ENCODE measurements around the gene PXDN. TPM values are rescaled to one million over a fixed set of nuclear protein-coding genes. Genes with fewer than 3 reads are reported as not detected.
"Not testable (repeated sequence)": the region's sequence is repeated elsewhere in the genome, so short reads cannot be mapped to it uniquely, and the experiment has no call there.

Gene PXDN
- total RNA-seq, 1 experiment from 2014 or later = 0.25 TPM

DNA sequence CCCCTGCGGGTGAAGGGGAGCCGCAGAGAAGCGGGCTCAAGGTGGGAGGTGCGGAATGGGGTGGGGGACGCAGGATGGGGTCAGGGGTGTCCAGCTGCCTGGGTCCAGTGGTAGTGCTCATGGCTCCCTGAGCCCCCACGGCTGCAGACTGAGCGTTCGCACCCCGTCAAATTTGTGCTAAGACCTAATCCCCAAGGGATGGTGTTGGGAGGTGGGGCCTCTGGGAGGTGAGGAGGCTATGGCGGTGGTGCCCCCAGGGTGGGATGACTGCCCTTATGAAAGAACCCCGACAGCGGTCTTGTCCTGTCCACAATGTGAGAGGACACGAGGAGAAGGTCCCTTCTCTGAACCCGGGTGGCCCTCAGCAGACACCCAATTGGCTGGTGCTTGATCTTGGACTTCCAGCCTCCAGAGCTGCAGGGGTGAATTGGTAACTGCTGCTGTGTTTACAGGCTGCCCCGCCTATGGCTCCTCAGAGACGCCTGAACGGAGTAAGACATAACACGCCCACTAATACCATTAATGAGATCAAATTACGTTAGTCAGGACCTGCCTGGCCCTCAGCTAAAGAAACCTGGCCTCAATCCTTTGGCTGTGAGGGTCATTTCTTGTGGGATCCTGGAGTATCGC is 42.6 kb downstream of the PXDN start:
- H3K4me3 Mint-ChIP-seq (ENCODE audit: unreplicated experiment) = no peak overlapping the region
- no peaks in the 10 kb centered on the region for H3K9me3 ChIP-seq
- H3K9me3 Mint-ChIP-seq (ENCODE audit: unreplicated experiment) = no peaks in the 10 kb centered on the region
- ChIA-PET CTCF (no interaction called here), POLR2A (no interaction called here)
- intact Hi-C loops (cut with micrococcal nuclease; ENCODE audit: unreplicated experiment) = no loop called here
- no peaks in the 10 kb centered on the region for H3K27me3 ChIP-seq (replicated peaks; ENCODE audit: control insufficient read depth, insufficient read depth, low read length)
- DNase-seq = no peak
- H3K4me1 ChIP-seq = no peaks in the 10 kb centered on the region
- H3K36me3 Mint-ChIP-seq (ENCODE audit: insufficient read depth, unreplicated experiment) = no peaks in the 10 kb centered on the region
- H3K4me3 ChIP-seq (ENCODE audit: low read depth, low read length) = no peak overlapping the region
- no TSS peak for BruUV-seq (replicated peaks)
- peaks cover 8% of the 10 kb centered on the region for H3K4me1 Mint-ChIP-seq (ENCODE audit: low read depth, unreplicated experiment)
- no peaks in the 10 kb centered on the region for H3K27me3 Mint-ChIP-seq (ENCODE audit: insufficient read depth, unreplicated experiment)
- H3K27ac Mint-ChIP-seq (ENCODE audit: unreplicated experiment) = no peak overlapping the region
- no peaks in the 10 kb centered on the region for H3K36me3 ChIP-seq (ENCODE audit: control insufficient read depth, insufficient read depth, low read length)
- TF ChIP-seq, protein P1, sequence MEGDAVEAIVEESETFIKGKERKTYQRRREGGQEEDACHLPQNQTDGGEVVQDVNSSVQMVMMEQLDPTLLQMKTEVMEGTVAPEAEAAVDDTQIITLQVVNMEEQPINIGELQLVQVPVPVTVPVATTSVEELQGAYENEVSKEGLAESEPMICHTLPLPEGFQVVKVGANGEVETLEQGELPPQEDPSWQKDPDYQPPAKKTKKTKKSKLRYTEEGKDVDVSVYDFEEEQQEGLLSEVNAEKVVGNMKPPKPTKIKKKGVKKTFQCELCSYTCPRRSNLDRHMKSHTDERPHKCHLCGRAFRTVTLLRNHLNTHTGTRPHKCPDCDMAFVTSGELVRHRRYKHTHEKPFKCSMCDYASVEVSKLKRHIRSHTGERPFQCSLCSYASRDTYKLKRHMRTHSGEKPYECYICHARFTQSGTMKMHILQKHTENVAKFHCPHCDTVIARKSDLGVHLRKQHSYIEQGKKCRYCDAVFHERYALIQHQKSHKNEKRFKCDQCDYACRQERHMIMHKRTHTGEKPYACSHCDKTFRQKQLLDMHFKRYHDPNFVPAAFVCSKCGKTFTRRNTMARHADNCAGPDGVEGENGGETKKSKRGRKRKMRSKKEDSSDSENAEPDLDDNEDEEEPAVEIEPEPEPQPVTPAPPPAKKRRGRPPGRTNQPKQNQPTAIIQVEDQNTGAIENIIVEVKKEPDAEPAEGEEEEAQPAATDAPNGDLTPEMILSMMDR (IDR thresholded peaks at IDR 0.05; ENCODE audit: insufficient read depth in 1 of 2, low read depth in 1 of 2, low read length in 1 of 2, severe bottlenecking in 1 of 2, unreplicated experiment in 1 of 2) = no peak

GRCh38 chr2:1701020-1701419 is 43.3 kb downstream of the PXDN start:
- Histone ChIP-seq H3K4me1 (no peaks in the 10 kb centered on the region), H3K27me3 (replicated peaks; ENCODE audit: control insufficient read depth, insufficient read depth, low read length) (no peaks in the 10 kb centered on the region), H3K4me3 (ENCODE audit: low read depth, low read length) (no peak overlapping the region), H3K9me3 (no peaks in the 10 kb centered on the region), H3K36me3 (ENCODE audit: control insufficient read depth, insufficient read depth, low read length) (no peaks in the 10 kb centered on the region)
- CTCF ChIA-PET = no interaction called here
- POLR2A ChIA-PET = no interaction called here
- DNase-seq = no peak
- no peaks in the 10 kb centered on the region for H3K36me3 Mint-ChIP-seq (ENCODE audit: insufficient read depth, unreplicated experiment)
- intact Hi-C loops (cut with micrococcal nuclease; ENCODE audit: unreplicated experiment) = no loop called here
- no peaks in the 10 kb centered on the region for H3K9me3 Mint-ChIP-seq (ENCODE audit: unreplicated experiment)
- H3K27ac Mint-ChIP-seq (ENCODE audit: unreplicated experiment) = no peak overlapping the region
- no TSS peak for BruUV-seq (replicated peaks)
- H3K27me3 Mint-ChIP-seq (ENCODE audit: insufficient read depth, unreplicated experiment) = no peaks in the 10 kb centered on the region
- H3K4me3 Mint-ChIP-seq (ENCODE audit: unreplicated experiment) = no peak overlapping the region
- TF ChIP-seq, protein P1 (IDR thresholded peaks at IDR 0.05; ENCODE audit: insufficient read depth in 1 of 2, low read depth in 1 of 2, low read length in 1 of 2, severe bottlenecking in 1 of 2, unreplicated experiment in 1 of 2) = no peak
- H3K4me1 Mint-ChIP-seq (ENCODE audit: low read depth, unreplicated experiment) = peaks cover 8% of the 10 kb centered on the region

- H3K9me3 ChIP-seq; H3K27me3 Mint-ChIP-seq (ENCODE audit: insufficient read depth, unreplicated experiment); POLR2A ChIA-PET; H3K4me3 Mint-ChIP-seq (ENCODE audit: unreplicated experiment); H3K4me3 ChIP-seq (ENCODE audit: low read depth, low read length); H3K4me1 ChIP-seq; H3K4me1 Mint-ChIP-seq (ENCODE audit: low read depth, unreplicated experiment); H3K27ac Mint-ChIP-seq (ENCODE audit: unreplicated experiment); BruUV-seq (replicated peaks); H3K36me3 ChIP-seq (ENCODE audit: control insufficient read depth, insufficient read depth, low read length); CTCF ChIA-PET; H3K9me3 Mint-ChIP-seq (ENCODE audit: unreplicated experiment); H3K36me3 Mint-ChIP-seq (ENCODE audit: insufficient read depth, unreplicated experiment); DNase-seq; intact Hi-C loops (cut with micrococcal nuclease; ENCODE audit: unreplicated experiment); H3K27me3 ChIP-seq (replicated peaks; ENCODE audit: control insufficient read depth, insufficient read depth, low read length): not testable (repeated sequence)
Observed at GRCh38 chr2:1700427-1700826, 43.9 kb downstream of the PXDN start.
